MM.1S (cell line): ENCODE results near the gene SPATA31E1.

Source experiments
- DNase-seq: peaks from one replicate; pipeline ENCODE4 v3.0.0-alpha.2; 2015
- H2AFZ ChIP-seq: fragments of 300-600 bp; sonication (generic); 2 replicates; pipeline ENCODE4 v1.6.0; 2016; ENCODE audit warnings: antibody characterized with exemption, low read length
- H3F3A ChIP-seq: fragments of 300-600 bp; sonication (generic); 2 replicates; pipeline ENCODE4 v1.6.1; 2016; ENCODE audit warnings: mild to moderate bottlenecking, antibody characterized with exemption, low read length, moderate library complexity, mixed read lengths; ENCODE audit not compliant: insufficient read depth
- H3K27ac ChIP-seq: fragments of 300-600 bp; sonication (generic); 2 replicates; pipeline ENCODE4 v1.5.1; 2016; ENCODE audit warnings: mild to moderate bottlenecking, low read length
- H3K27me3 ChIP-seq: fragments of 300-600 bp; sonication (generic); replicated peaks from 2 replicates; pipeline ENCODE4 v1.6.0; 2016; ENCODE audit warnings: low read length; ENCODE audit not compliant: insufficient read depth
- H3K36me3 ChIP-seq: fragments of 300-600 bp; sonication (generic); replicated peaks from 2 replicates; pipeline ENCODE4 v1.6.1; 2016; ENCODE audit warnings: mild to moderate bottlenecking, low read length, mixed read lengths; ENCODE audit not compliant: insufficient read depth
- H3K4me1 ChIP-seq: fragments of 300-600 bp; sonication (generic); 2 replicates; pipeline ENCODE4 v1.6.1; 2016; ENCODE audit warnings: low read length, mixed read lengths
- H3K4me2 ChIP-seq: fragments of 300-600 bp; sonication (generic); 2 replicates; pipeline ENCODE4 v1.6.0; 2016; ENCODE audit warnings: low read depth, low read length
- H3K4me3 ChIP-seq: fragments of 300-600 bp; sonication (generic); 2 replicates; pipeline ENCODE4 v1.5.1; 2016; ENCODE audit warnings: low read length, mixed read lengths
- H3K79me2 ChIP-seq: fragments of 300-600 bp; sonication (generic); 2 replicates; pipeline ENCODE4 v1.6.1; 2016; ENCODE audit warnings: mixed run types, low read length, mixed read lengths
- H3K9ac ChIP-seq: fragments of 300-600 bp; sonication (generic); 2 replicates; pipeline ENCODE4 v1.6.1; 2016; ENCODE audit warnings: low read length, mixed read lengths
- H3K9me2 ChIP-seq: fragments of 300-600 bp; sonication (generic); replicated peaks from 2 replicates; pipeline ENCODE4 v1.6.1; 2016; ENCODE audit warnings: mild to moderate bottlenecking, low read length, mixed read lengths; ENCODE audit not compliant: insufficient read depth
- H3K9me3 ChIP-seq: fragments of 300-600 bp; sonication (generic); replicated peaks from 2 replicates; pipeline ENCODE4 v1.6.1; 2016; ENCODE audit warnings: mild to moderate bottlenecking, low read length, mixed read lengths; ENCODE audit not compliant: insufficient read depth
- H4K20me1 ChIP-seq: fragments of 300-600 bp; sonication (generic); 2 replicates; pipeline ENCODE4 v1.6.1; 2016; ENCODE audit warnings: mild to moderate bottlenecking, low read length, moderate library complexity, mixed read lengths; ENCODE audit not compliant: insufficient read depth
- EZH2 ChIP-seq: fragments of 300-600 bp; sonication (generic); optimal IDR thresholded peaks from 2 replicates; pipeline ENCODE3; 2017; ENCODE audit warnings: low read depth, mild to moderate bottlenecking, antibody characterized with exemption, low read length, mixed read lengths
- EZH2phosphoT487 ChIP-seq: fragments of 300-600 bp; sonication (generic); IDR thresholded peaks from 2 replicates; pipeline ENCODE4 v1.6.1; 2018; ENCODE audit warnings: antibody characterized with exemption, low read length
- TF ChIP-seq, protein P1 (sequence below): fragments of 300-600 bp; sonication (generic); IDR thresholded peaks from 2 replicates; pipeline ENCODE4 v1.5.1; 2016; ENCODE audit warnings: antibody characterized with exemption, low read length, mixed read lengths

SPATA31E1 gene

DNA sequence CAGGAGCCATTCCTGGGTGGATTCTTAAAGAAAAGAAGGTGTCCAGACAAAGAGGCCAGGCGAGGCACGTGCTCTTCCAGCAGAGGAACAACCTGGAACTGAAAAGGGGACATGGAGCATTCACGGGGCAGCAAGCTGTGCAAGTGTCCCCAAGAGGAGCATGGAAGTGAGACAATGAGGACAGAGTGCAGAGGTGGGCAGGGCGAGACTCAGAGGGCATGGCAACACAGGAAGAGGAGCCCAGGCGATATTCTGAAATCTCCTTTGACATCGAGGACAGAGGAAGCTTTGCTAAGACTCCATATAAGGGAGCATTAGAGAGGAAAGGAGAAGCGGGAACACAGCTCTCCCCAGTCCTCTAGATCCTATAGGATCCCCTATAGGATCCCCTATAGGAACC is 29.4 kb upstream of the SPATA31E1 start:
- H3K4me2 ChIP-seq = no peak overlapping the region
- no peak for DNase-seq
- H4K20me1 ChIP-seq = no peaks in the 10 kb centered on the region
- H3K9ac ChIP-seq = no peak overlapping the region
- H3K27me3 ChIP-seq = no peaks in the 10 kb centered on the region
- H3K4me3 ChIP-seq = no peak overlapping the region
- H3K36me3 ChIP-seq = no peaks in the 10 kb centered on the region
- no peaks in the 10 kb centered on the region for H3F3A ChIP-seq
- H3K79me2 ChIP-seq = no peaks in the 10 kb centered on the region
- no peak overlapping the region for H3K27ac ChIP-seq
- H2AFZ ChIP-seq = no peak overlapping the region
- no peak for TF ChIP-seq EZH2
- TF ChIP-seq, protein P1, sequence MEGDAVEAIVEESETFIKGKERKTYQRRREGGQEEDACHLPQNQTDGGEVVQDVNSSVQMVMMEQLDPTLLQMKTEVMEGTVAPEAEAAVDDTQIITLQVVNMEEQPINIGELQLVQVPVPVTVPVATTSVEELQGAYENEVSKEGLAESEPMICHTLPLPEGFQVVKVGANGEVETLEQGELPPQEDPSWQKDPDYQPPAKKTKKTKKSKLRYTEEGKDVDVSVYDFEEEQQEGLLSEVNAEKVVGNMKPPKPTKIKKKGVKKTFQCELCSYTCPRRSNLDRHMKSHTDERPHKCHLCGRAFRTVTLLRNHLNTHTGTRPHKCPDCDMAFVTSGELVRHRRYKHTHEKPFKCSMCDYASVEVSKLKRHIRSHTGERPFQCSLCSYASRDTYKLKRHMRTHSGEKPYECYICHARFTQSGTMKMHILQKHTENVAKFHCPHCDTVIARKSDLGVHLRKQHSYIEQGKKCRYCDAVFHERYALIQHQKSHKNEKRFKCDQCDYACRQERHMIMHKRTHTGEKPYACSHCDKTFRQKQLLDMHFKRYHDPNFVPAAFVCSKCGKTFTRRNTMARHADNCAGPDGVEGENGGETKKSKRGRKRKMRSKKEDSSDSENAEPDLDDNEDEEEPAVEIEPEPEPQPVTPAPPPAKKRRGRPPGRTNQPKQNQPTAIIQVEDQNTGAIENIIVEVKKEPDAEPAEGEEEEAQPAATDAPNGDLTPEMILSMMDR = no peak
- TF ChIP-seq EZH2phosphoT487 = no peak
- H3K9me3 ChIP-seq = no peaks in the 10 kb centered on the region
- no peaks in the 10 kb centered on the region for H3K4me1 ChIP-seq
- no peaks in the 10 kb centered on the region for H3K9me2 ChIP-seq

DNA sequence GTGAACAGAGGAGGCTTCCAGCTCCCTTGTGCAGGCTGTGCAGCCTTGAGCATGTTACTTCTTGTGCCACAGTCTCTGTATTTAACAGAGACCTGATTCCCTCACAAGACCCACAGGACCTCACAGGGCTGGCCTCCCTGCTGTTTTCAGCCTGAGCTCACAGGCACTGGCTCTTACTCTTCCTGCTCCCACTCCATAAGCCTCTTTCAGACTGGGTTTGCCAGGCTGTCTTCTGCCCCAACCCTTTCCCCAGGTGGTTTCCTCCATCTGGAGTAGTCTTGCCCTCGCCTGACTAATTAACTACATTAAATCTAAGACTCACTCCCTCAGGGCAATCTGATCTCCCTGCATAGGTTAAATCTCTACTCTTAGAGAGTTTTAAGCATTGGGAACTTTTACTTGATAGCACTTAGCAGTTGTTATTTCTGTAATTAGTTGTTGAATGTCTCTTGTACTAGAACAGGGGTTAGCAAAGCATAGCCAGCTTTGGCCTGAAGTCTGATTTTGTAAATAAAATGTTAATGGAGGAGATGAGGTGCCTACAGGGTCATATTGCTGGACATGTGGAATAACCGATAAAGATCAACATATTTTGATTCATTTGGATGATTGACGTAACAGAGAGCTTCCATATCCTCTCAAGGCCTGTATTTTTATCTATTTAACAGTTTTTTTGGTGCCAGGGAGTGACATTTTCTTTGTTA is 28.6 kb upstream of the SPATA31E1 start:
- Histone ChIP-seq H3K9me2 (no peaks in the 10 kb centered on the region), H3K4me3 (no peak overlapping the region), H3F3A (no peaks in the 10 kb centered on the region), H3K9ac (no peak overlapping the region), H3K27ac (no peak overlapping the region), H3K79me2 (no peaks in the 10 kb centered on the region), H3K4me1 (no peaks in the 10 kb centered on the region), H3K27me3 (no peaks in the 10 kb centered on the region), H3K36me3 (no peaks in the 10 kb centered on the region), H3K9me3 (no peaks in the 10 kb centered on the region), H4K20me1 (no peaks in the 10 kb centered on the region), H2AFZ (no peak overlapping the region), H3K4me2 (no peak overlapping the region)
- no peak for DNase-seq
- TF ChIP-seq EZH2phosphoT487 (no peak), EZH2 (no peak)
- TF ChIP-seq, protein P1 = no peak

DNA sequence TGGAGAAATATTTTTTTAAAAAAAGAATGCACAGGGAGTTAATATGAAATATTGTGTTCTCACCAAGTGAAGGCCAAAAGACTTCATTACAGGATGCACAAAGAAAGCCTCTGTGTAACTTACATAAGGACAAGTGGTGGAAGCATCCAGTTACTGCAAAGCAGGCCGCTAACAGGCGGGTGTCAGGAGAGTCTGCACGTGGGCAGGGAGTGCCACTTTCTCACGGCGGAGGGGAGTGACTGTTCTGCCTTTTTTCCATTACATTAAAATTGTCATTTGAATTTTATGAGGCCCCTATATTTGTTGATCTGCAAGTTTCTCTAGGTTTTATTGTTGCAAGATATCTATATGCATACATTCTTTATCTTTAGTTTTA is 28.1 kb upstream of the SPATA31E1 start:
- no peaks in the 10 kb centered on the region for H3K4me1 ChIP-seq
- no peaks in the 10 kb centered on the region for H3K9me3 ChIP-seq
- H3K36me3 ChIP-seq = no peaks in the 10 kb centered on the region
- no peak for DNase-seq
- no peak overlapping the region for H3K9ac ChIP-seq
- no peak overlapping the region for H3K27ac ChIP-seq
- H2AFZ ChIP-seq = no peak overlapping the region
- no peaks in the 10 kb centered on the region for H3K27me3 ChIP-seq
- TF ChIP-seq, protein P1 = no peak
- TF ChIP-seq EZH2 = no peak
- TF ChIP-seq EZH2phosphoT487 = no peak
- no peaks in the 10 kb centered on the region for H3K79me2 ChIP-seq
- no peak overlapping the region for H3K4me2 ChIP-seq
- no peak overlapping the region for H3K4me3 ChIP-seq
- H3F3A ChIP-seq = no peaks in the 10 kb centered on the region
- H4K20me1 ChIP-seq = no peaks in the 10 kb centered on the region
- no peaks in the 10 kb centered on the region for H3K9me2 ChIP-seq
